Stomach (tissue), 4 donors: ENCODE results near the gene SCTR.
A peak's percentile ranks its signal among the peaks of the same experiment; 100 is the strongest.

ENCODE experiments used
- POLR2A ChIP-seq, 4 donors: fragments of 450-650 bp; IDR thresholded peaks; one replicate each; pipeline ENCODE4 v1.6.1; 2016; ENCODE audit warnings: antibody characterized with exemption in 4 of 4, control low read depth in 2 of 4, mild to moderate bottlenecking in 1 of 4, moderate library complexity in 1 of 4
- TF ChIP-seq, protein P1 (sequence below), 7 experiments: fragments of 450-650 bp in 4 of 7; fragments of 200-600 bp in 3 of 7; sonication (generic) in 3 of 7; IDR thresholded peaks; one replicate each; pipeline ENCODE4 v1.5.1; 2016 to 2019; ENCODE audit warnings: antibody characterized with exemption in 7 of 7, control low read depth in 2 of 7, mild to moderate bottlenecking in 1 of 7

DNA sequence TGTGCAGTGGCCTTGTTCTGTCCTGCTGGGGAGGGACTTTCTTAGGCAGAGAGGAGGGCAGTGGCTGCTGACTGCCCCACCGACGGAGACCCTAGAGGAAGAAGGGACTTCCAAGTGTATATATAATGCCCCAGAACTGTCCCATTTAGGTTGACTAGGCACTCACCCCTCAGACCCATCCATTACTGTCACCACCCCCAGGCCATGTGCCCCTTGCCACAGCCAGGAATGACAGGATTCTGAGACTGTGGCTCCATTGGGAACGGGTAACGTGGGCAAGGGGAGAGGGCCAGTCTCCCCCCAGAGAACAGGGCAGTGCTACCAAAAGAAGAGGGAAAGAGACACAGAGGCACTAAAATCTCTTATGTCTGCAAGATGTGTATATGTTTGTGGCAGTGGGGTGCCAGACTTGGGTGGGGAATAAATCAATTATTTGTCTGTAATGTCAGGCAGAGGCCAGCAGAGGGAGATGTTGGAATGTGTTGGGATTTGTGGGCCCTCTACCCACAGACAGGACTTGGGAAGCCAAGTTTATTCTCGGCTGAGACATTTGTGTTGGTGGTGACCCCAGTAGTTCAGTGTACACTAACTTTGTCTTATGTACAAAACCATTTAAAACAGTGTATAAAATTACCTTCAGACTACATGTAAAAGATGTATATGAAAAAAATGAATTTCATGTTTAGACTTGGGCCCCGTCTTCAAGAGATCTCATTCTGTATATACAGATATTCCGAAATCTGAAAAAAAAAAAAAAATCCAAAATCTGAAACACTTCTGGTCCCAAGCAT, 116.7 kb downstream of the SCTR start:
- TF ChIP-seq, protein P1, sequence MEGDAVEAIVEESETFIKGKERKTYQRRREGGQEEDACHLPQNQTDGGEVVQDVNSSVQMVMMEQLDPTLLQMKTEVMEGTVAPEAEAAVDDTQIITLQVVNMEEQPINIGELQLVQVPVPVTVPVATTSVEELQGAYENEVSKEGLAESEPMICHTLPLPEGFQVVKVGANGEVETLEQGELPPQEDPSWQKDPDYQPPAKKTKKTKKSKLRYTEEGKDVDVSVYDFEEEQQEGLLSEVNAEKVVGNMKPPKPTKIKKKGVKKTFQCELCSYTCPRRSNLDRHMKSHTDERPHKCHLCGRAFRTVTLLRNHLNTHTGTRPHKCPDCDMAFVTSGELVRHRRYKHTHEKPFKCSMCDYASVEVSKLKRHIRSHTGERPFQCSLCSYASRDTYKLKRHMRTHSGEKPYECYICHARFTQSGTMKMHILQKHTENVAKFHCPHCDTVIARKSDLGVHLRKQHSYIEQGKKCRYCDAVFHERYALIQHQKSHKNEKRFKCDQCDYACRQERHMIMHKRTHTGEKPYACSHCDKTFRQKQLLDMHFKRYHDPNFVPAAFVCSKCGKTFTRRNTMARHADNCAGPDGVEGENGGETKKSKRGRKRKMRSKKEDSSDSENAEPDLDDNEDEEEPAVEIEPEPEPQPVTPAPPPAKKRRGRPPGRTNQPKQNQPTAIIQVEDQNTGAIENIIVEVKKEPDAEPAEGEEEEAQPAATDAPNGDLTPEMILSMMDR (IDR thresholded peaks at IDR 0.05) = peak in 5 of 7 experiments; percentile 70 to 94 (median 85)
- TF ChIP-seq POLR2A (IDR thresholded peaks at IDR 0.05) = no peak
